Duodenal mucosa (tissue), 2 donors: Measurements from ENCODE around the gene ABHD14A.
A peak's percentile ranks its signal among the peaks of the same experiment; 100 is the strongest.

Experiments
- H3K27ac ChIP-seq: one replicate; pipeline ENCODE4 v1.7.0; 2013; ENCODE audit warnings: low read depth, low read length
- H3K27me3 ChIP-seq, 2 donors: one replicate each; pipeline ENCODE4 v1.7.0; 2013; ENCODE audit warnings: low read length in 2 of 2, control low read depth in 1 of 2; ENCODE audit not compliant: insufficient read depth in 2 of 2, control insufficient read depth in 1 of 2
- H3K36me3 ChIP-seq, 2 donors: one replicate each; pipeline ENCODE4 v1.7.0; 2013; ENCODE audit warnings: low read length in 2 of 2, control low read depth in 1 of 2; ENCODE audit not compliant: insufficient read depth in 2 of 2, control insufficient read depth in 1 of 2
- H3K4me1 ChIP-seq, 2 donors: one replicate each; pipeline ENCODE4 v1.7.0; 2013; ENCODE audit warnings: low read length in 2 of 2, control low read depth in 1 of 2; ENCODE audit not compliant: insufficient read depth in 2 of 2, control insufficient read depth in 1 of 2
- H3K4me3 ChIP-seq, 2 donors: one replicate each; pipeline ENCODE4 v1.7.0; 2013; ENCODE audit warnings: low read length in 2 of 2, low read depth in 1 of 2
- H3K9ac ChIP-seq, 2 donors: one replicate each; pipeline ENCODE4 v1.7.0; 2013; ENCODE audit warnings: low read length in 2 of 2, low read depth in 1 of 2
- H3K9me3 ChIP-seq, 2 donors: one replicate each; pipeline ENCODE4 v1.7.0; 2013; ENCODE audit warnings: low read length in 2 of 2, control low read depth in 1 of 2; ENCODE audit not compliant: control insufficient read depth in 1 of 2

The ABHD14A gene

DNA sequence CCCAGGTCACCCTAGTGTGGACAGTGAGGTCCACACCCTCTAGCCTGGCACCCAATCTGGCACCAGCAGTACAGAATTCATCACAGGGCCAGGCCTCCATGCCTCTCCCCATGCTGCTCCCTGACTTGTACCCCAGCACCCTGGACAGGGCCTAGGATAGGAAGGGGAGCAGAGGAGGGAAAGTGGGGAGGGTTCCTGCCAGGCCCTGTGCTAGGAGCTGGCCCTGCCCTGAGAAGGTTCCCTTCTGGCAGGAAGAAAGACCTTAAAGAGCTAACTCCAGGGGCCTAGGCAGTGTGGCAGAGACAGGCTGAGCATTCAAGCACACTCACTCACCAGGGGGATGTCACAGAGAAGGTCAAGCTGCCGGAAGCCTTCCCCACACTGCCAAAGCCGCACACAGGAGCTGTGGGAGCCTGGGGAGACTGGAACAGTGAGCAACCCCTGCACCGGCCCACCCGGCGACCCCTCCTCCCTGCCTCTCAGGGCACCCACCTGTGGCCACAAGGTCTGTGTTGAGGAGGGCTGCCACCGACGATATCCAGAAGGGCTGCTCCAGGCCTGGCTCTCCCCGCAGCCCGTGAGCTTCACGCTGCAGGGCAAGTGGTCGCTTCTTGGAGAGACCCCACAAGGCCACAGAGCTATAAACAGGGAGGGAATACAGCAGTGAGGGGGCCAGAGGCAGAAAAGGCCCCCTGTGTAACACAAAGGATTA, 40.6 kb upstream of the ABHD14A start:
- Histone ChIP-seq H3K4me3 (no peak overlapping the region), H3K27ac (no peak overlapping the region), H3K4me1 (no peaks in the 10 kb centered on the region), H3K9me3 (no peaks in the 10 kb centered on the region), H3K27me3 (no peaks in the 10 kb centered on the region), H3K36me3 (peaks cover 40 to 65% of the 10 kb centered on the region in 2 donors), H3K9ac (no peak overlapping the region)

DNA sequence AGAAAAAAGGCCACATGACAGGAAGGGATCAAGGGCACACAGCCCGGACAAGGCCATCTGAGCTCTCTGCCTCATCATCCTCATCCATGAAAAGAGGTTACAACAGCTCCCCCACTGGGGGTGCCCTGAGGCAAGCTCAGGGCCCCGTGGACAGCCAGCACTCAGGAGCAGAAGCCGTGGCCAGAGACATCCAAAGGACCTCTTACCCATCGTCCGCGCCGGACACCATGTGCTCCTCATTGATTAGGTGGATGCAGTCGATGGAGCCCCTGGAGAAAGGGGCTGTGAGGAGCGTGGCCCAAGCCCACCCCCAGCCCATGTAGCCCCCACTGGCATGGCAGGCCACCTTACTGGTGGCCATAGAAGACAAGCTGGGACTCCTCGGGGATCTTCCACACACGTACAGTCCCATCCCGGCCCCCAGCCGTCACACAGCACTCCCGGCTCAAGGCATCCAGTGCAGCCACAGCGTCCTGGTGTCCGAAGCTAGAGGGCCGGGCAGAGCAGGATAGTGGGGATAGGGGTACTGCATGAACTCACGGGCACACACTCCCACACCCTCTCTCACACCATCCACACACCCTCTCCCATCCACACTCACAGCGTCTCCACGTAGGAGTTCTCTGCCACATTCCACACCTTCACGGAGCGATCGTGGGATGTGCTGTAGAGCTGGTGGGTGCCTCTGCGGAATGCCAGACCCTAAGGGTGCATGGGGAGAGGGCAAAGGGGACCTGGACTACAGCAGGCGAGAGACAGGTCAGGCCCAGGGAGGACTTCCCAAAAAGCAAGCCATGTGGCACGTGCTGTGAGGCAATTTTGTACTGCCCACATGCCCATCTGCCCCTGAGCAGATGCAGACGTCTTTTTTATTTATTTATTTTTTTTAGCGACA, 39.6 kb upstream of the ABHD14A start:
- H3K9me3 ChIP-seq = no peaks in the 10 kb centered on the region
- peaks cover 0 to 5% of the 10 kb centered on the region in 2 donors for H3K4me1 ChIP-seq
- H3K27me3 ChIP-seq = no peaks in the 10 kb centered on the region
- H3K36me3 ChIP-seq = peaks cover 40 to 66% of the 10 kb centered on the region in 2 donors
- no peak overlapping the region for H3K4me3 ChIP-seq
- H3K27ac ChIP-seq = no peak overlapping the region
- no peak overlapping the region for H3K9ac ChIP-seq

DNA sequence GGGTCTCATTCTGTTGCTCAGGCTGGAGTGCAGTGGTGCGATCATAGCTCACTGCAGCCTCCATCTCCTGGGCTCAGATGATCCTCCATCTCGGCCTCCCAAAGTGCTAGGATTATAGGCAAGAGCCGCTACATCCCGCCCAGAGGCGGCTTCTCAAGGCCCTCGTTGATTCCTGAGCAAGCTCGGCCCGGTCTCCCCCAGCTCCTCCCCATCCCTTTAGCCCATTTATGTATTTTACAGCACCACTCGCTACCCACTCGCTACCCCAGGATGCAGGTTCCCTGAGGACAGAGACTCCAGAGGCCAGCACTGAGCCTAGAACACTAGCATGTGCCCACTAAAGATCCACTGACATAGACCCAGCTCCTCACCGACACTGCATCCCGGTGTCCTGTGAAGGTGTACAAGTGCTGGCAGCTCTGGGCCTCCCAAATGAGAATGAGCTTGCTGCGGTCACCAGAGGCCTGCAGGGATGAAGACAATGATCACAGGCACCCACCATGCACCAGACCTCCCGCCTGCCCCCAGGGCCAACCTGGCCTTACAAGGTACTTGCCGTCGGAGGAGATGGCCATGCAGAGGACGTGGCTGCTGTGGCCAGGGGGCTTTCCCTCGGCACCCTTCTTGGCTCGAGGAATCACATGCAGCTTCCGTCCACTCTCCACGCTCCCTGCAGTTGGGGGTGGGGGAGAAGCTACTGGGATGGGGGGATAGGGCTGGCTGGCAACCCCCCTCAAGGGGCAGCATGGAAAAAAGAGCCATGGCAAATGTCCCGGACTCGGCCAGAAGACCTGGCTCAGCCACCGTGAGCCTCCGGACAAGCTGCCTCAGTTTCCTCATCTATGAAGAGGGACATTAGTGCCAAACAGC, 38.7 kb upstream of the ABHD14A start:
- peaks cover 5 to 13% of the 10 kb centered on the region in 2 donors for H3K4me1 ChIP-seq
- H3K9me3 ChIP-seq = no peaks in the 10 kb centered on the region
- H3K9ac ChIP-seq = no peak overlapping the region
- H3K27me3 ChIP-seq = no peaks in the 10 kb centered on the region
- peaks cover 40 to 66% of the 10 kb centered on the region in 2 donors for H3K36me3 ChIP-seq
- no peak overlapping the region for H3K27ac ChIP-seq
- H3K4me3 ChIP-seq = no peak overlapping the region

DNA sequence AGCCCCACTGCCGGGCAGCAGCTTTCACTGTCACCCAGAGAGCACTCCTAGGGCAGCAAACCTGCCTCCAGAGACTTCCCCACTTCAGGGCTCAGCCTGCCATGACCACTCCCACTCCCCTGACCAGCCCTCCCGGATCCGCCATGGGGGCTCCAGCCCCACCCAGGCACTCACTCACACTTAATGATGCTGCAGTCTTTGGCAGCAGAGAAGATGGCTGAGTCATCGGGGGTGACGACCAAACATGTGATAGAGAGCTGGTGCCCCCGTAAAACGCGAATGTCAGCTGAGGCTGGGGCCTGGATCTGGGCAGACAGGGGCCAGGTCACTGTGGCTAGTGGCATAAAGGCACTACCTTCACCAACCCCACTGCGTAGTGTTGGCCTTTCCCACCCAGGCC, 37.9 kb upstream of the ABHD14A start:
- H3K27me3 ChIP-seq = no peaks in the 10 kb centered on the region
- H3K4me1 ChIP-seq = peaks cover 7 to 17% of the 10 kb centered on the region in 2 donors
- H3K27ac ChIP-seq = no peak overlapping the region
- H3K9me3 ChIP-seq = no peaks in the 10 kb centered on the region
- H3K9ac ChIP-seq = no peak overlapping the region
- H3K36me3 ChIP-seq = peaks cover 40 to 66% of the 10 kb centered on the region in 2 donors
- H3K4me3 ChIP-seq = no peak overlapping the region

DNA sequence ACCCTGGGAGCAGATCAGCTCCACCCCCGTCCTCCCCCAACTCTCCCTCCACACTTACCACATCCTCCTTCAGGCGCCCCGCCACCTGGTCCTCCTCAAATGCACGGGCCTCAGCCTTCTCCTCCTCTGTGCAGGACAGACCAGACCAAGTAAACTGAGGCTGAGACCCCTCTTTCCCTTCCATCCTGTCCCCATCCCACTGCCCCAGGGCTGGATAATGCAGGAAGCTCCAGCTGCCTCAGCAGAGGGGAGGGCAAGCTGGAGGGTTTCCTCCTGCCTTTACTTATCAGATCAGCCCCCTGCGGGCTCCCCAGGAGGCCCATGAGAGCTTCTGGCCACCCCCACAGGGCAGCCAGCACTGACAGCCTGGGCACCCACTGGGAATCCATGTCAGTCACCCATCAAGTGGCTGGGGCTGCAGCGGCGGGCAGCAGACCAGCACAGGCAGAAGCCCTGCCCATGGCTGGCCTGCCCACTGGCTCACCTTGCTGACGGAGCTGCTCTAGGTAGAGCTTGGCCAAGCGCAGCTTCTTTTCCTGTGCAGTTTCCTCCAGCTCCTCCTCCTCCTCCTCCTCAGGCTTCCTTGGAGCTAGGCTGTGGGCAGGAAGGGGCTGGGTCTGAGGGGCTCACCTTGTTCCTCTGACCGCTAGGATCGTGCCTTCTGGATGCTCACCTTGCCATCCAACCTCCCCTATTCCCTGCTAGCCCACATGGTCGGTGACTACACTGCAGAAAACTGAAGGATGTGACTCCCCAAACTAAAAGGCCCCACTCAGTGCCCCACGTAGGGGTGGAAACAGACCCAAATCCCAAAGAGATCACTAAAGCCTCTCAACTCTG, 37.0 kb upstream of the ABHD14A start:
- H3K27ac ChIP-seq = no peak overlapping the region
- no peak overlapping the region for H3K9ac ChIP-seq
- no peaks in the 10 kb centered on the region for H3K27me3 ChIP-seq
- H3K9me3 ChIP-seq = no peaks in the 10 kb centered on the region
- no peak overlapping the region for H3K4me3 ChIP-seq
- H3K4me1 ChIP-seq = peaks cover 12 to 24% of the 10 kb centered on the region in 2 donors
- peaks cover 38 to 62% of the 10 kb centered on the region in 2 donors for H3K36me3 ChIP-seq

DNA sequence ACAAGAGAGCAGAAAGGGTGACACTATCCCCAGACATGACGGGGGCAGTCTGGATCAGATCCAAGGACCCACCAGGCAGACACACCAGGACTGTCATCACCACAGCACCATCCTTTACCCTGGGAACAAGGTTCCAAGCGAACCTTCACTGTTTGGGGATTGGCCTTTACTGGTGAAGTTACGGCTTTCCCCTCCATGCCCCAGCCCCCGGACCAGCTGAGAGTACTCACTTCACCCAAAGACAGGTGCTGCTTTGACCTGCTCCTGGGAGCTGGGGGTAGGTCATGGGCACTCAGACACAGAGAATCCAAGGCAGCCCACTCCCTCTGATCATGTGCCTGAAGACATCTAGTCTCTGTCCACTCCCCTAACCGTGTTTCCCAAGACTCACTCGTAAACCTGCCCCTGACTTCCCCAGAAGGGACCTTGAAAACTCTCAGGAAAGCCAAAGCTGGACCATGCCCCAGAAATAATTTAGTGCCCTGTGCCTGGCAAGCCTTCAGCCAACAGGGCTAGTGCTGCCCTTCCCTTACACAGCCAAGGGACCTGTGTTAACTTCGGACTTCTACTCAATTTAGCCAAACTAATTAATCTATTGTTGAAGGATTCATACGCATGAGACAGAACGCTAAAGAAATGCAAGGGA, 36.0 kb upstream of the ABHD14A start:
- H3K36me3 ChIP-seq = peaks cover 28 to 53% of the 10 kb centered on the region in 2 donors
- no peak overlapping the region for H3K9ac ChIP-seq
- no peaks in the 10 kb centered on the region for H3K9me3 ChIP-seq
- H3K27ac ChIP-seq = no peak overlapping the region
- no peaks in the 10 kb centered on the region for H3K27me3 ChIP-seq
- H3K4me3 ChIP-seq = no peak overlapping the region
- peaks cover 20 to 31% of the 10 kb centered on the region in 2 donors for H3K4me1 ChIP-seq

DNA sequence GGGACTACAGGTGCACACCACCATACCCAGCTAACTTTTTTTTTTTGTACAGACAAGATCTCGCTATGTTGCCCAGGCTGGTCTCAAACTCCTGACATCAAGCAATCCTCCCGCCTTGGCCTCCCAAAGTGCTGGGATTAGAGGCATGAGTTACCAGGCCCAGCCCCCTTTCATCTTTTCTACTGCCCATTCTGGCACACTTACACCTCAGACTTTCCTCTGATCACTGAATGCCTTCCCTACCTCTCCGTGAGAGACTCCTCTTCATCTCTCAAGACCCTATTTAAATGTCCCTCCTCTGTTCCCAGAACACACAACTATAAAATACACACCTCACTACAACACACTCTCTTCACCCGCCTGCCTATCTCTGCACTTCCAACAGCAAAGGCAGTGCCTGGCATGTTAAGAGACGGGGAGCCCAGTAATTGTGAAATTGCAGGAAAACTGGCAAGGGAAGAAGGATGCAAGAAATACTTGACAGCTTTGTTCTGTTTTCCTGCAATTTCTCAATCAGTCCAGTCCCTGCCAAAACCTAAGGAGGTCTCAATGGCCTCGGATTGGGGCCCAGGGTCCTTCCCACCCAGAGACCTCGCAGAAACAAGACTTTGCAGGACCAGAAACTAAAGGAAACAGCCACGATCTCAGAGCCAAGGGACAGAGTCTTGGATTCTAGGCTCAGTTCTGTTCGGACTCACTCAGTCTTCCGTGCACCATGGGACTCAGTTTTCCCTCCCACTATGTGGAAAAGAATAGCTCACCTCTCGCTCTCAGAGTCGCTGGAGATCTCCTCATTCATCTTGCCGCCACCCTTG, 34.0 kb upstream of the ABHD14A start:
- Histone ChIP-seq H3K9me3 (no peaks in the 10 kb centered on the region), H3K4me1 (peaks cover 20 to 31% of the 10 kb centered on the region in 2 donors), H3K27me3 (no peaks in the 10 kb centered on the region), H3K27ac (no peak overlapping the region), H3K4me3 (peak overlapping the region; percentile 64 to 85), H3K9ac (peak overlapping the region; percentile 57 to 67), H3K36me3 (peaks cover 18 to 44% of the 10 kb centered on the region in 2 donors)

DNA sequence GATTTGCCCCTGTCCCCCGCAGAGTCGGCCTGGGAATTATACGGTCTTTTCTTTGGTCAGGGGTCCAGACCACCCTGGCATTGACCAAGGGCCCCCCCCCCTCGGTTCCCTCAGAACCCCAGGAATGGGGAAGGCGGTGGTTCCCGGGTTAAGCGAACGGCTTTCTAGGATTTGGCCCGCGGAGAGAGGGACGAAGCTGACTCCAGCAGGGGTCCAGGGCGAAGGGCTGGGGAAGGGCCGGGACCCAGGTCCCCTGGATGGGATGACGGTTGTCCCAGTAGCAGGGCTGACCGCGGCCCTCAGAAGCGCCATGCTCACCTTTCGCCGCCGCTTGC, 33.4 kb upstream of the ABHD14A start:
- H3K4me3 ChIP-seq = peak overlapping the region; percentile 64 to 85
- H3K4me1 ChIP-seq = peaks cover 20 to 31% of the 10 kb centered on the region in 2 donors
- peaks cover 20 to 43% of the 10 kb centered on the region in 2 donors for H3K36me3 ChIP-seq
- peak overlapping the region; percentile 57 to 67 for H3K9ac ChIP-seq
- H3K27me3 ChIP-seq = no peaks in the 10 kb centered on the region
- no peak overlapping the region for H3K27ac ChIP-seq
- no peaks in the 10 kb centered on the region for H3K9me3 ChIP-seq
